SK-N-MC (cell line): ENCODE data around the gene FAM193B.

Source experiments
- EZH2 ChIP-seq: fragments of 200-600 bp; sonication (generic); IDR thresholded peaks from one replicate; pipeline ENCODE4 v1.6.1; 2017; ENCODE audit warnings: antibody characterized with exemption
- POLR2AphosphoS5 ChIP-seq: IDR thresholded peaks from 2 replicates; pipeline ENCODE4 v1.6.1; 2012; ENCODE audit warnings: mild to moderate bottlenecking, low read depth, low read length, borderline replicate concordance

GRCh38 chr5:177495243-177496060 is 58.9 kb downstream of the FAM193B start:
- TF ChIP-seq EZH2 = no peak
- TF ChIP-seq POLR2AphosphoS5 = no peak
